ENCODE data around the gene GSG1L.

- no peak for TF ChIP-seq TAF1 (IDR thresholded peaks at IDR 0.05; ENCODE audit: low read depth, low read length)
- TF ChIP-seq POLR2A (IDR thresholded peaks at IDR 0.05; ENCODE audit: low read depth, low read length), result no peak
- no peak for TF ChIP-seq POLR2AphosphoS5 (IDR thresholded peaks at IDR 0.05; ENCODE audit: low read depth, low read length)
- no peak for TF ChIP-seq SPI1 (IDR thresholded peaks at IDR 0.05; ENCODE audit: low read depth, low read length)
These were observed 21.9 kb downstream of the GSG1L start for GRCh38 chr16:28041615-28042014.
